SH-SY5Y (cell line): Measurements from ENCODE around the gene PRSS12.

Experiments used
- GATA2 ChIP-seq: IDR thresholded peaks from 2 replicates; pipeline ENCODE4 v1.6.1; 2011; ENCODE audit warnings: mild to moderate bottlenecking, low read depth, low read length
- GATA3 ChIP-seq: IDR thresholded peaks from 2 replicates; pipeline ENCODE4 v1.6.1; 2011; ENCODE audit warnings: low read depth, mild to moderate bottlenecking, low read length, moderate library complexity

PRSS12 gene, protein sequence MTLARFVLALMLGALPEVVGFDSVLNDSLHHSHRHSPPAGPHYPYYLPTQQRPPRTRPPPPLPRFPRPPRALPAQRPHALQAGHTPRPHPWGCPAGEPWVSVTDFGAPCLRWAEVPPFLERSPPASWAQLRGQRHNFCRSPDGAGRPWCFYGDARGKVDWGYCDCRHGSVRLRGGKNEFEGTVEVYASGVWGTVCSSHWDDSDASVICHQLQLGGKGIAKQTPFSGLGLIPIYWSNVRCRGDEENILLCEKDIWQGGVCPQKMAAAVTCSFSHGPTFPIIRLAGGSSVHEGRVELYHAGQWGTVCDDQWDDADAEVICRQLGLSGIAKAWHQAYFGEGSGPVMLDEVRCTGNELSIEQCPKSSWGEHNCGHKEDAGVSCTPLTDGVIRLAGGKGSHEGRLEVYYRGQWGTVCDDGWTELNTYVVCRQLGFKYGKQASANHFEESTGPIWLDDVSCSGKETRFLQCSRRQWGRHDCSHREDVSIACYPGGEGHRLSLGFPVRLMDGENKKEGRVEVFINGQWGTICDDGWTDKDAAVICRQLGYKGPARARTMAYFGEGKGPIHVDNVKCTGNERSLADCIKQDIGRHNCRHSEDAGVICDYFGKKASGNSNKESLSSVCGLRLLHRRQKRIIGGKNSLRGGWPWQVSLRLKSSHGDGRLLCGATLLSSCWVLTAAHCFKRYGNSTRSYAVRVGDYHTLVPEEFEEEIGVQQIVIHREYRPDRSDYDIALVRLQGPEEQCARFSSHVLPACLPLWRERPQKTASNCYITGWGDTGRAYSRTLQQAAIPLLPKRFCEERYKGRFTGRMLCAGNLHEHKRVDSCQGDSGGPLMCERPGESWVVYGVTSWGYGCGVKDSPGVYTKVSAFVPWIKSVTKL

DNA sequence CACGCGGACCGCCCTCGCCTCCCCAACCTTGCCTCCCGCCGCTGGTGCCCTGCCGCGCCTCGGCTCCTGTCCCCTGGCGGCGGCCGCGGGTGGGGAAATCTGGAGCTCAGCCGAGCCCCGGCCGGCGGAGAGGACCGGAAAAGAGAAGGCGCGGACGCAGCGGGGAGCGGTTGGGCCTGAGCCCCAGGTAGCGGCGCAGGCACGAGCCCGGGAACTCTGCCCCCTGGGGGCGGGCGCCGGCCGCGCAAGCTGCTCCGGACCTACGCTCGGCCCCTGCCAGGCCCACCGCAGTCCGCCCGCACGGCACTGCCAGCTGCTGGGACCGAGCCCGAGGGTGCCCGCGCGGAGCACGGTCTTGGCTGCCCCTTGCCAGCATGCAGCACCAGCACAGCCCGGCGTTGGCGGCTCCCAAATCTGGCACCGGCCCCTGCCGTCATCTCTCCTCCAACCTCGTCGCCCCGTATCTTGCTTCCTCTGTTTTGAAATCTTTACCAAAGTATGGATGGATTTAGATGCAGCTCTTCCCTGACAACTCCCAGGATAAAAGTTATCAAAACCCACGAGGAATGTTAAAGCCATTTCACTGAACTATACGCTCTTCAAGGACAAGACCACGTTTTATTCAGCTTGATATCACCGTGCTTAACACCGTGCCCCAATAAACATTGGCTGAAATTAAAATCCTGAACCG is at the start of gene PRSS12:
Gene PRSS12 (minus strand): TSS at position 161 of the 691 bp plus-strand sequence. CDS start 283 bp downstream, outside the sequence.
- TF ChIP-seq GATA2 = peak; percentile 22; the same call in 1 of the 2 replicates
- TF ChIP-seq GATA3 = no peak

DNA sequence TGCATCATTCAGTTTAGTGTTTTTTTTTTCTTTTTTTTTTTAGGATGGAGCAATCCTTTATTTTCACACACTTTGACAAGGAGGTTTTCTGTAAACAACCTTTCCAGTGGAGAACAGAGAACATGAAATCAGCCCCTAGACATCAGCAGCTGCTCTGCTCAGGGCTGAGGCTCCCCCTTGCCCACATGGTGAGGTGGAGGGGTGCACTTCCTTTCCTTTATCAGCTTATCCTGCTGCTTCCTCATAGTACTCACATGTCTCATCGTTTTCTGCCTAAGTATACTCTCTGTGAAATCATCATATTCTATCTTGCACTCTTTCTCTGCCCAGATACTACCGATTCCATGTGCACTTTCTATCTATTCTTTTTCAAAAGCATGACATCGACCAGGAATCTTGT is 47.6 kb upstream of the PRSS12 start:
- TF ChIP-seq GATA2 (no peak), GATA3 (no peak)

DNA sequence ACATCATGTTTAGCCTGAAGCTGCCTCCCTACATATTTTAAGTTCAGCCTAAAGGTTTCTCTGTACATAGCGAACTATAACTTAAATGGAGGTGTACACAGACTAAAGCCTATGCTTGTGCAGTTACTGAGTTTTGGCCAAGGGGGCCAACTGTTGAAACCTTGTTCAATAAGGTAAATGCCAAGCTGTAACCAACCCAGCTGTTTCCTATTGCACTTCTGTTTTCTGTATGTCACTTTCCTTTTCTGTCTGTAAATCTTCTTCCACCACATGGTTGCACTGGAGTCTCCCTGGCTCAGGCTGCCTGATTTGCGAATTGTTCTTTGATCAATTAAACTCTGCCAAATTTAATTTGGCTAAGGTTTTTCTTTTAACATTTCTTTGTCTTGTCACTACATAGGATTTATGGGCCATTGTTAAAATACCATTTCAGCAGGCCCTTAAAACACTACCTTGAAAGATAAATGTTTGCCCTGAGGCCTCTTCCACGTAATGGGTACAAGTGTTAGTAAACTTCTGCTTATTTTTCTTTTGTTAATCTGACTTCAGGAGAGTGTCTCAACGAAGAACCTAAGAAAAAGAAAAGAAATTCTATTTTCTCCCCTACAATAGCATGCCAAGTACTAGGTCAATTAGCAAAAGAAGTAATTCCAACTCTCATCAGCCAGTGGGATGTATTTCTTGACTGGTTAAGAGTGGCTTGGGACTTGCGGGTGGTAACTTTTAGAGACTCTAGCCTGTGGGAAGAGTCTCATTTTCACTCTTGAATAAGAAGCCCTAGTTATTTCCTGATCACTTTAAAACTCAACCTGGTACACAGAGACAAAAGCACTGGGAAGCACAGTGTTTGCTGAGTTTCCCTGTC is 45.7 kb upstream of the PRSS12 start:
- TF ChIP-seq GATA2 (no peak), GATA3 (no peak)

DNA sequence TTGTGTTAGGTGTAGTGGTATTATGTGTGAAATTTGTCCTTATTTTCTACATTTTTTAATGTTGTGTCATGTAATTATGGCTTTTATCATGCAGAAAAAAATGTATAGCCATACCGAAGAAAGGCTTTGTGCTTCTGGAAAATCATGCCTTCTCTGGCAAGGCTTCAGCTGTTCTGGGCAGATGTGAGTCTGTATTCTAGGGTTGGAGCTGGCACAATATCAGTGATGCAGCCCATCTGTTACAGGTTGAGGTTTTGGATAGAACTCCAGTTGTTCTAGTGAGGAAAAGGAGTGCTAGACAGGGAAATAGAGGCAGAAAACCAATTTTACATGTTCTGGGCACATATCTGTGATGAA is 44.8 kb upstream of the PRSS12 start:
- TF ChIP-seq GATA2 (no peak), GATA3 (no peak)

DNA sequence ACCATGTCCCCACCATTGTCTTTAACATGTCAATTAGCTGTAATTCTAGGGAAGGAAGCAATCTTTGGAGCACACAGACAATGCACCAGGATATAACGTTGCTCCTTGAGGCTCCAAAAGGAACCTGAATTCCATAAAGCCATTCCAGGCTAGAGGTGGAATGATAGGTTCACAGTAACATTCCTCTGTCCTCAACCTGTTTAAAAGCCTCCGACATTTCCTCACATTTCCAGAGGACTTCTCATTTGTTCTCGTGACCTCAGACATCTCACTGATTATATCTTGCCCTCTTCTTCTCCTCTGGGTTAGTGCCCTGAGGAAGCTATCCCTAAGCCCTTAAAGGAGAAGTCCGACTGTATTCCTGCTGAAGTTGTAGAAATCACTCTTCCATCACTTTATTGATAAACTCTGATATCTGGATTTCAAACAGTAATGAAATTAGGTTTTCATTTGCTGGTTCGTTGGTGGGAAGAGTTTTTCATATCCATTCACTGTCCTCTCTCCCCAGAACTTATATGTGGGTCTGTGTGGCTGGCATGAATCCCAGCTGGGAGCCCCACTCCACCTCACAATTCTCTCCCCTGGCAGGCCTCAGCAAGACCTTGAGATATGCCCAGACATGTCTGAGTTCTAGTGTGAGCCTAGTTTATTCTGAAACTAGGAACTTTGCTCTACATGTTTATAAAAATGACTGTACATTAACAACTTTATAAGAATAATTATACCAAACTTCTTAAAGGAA is 44.2 kb upstream of the PRSS12 start:
- no peak for TF ChIP-seq GATA2
- TF ChIP-seq GATA3 = no peak

DNA sequence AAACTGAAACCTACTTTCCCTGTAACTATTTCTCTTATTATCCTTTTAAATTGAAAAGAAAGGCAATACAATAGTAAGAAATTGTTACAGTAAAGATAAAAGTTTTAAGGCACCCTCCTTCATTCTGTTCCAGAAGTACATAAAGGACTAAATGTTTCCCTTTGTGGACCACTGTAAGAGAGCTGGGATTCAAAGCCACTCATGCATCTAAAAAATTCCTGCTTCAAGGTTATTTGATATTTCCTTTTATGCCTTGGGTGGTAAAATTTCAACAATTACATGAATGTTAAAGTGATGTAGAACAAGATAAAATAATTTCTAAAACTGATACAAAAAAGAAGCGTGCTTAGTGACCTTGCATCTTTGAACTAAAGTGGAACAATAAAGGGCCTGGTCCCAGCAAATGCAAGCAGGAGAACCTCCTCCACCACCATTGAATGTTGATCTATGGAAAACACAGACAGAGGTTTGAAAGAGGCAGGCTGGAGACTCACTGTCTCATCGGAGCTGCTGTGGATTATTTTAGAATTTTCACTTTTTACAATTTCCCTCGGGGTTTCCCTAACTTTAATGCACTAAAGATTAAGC is 42.3 kb upstream of the PRSS12 start:
- TF ChIP-seq GATA3 (no peak), GATA2 (no peak)

DNA sequence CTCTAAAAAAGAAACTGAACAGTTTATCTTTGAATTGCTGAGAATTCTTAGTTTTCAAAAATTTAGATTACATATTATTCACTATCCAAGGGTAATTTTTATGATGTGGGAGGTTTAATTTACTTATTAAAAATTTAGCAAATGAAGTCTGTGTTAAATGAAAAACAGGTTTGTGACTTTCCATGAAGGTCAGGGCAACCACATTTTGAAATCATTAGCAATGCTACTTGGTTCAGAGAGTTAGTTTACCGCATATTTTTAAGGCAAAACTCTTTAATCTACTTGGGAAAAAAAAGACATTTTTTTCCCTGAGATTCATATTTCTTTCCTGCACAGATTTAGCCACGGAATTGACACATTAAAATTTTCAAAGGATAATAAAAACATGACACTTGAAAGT is 37.3 kb upstream of the PRSS12 start:
- TF ChIP-seq GATA2 = no peak
- no peak for TF ChIP-seq GATA3

DNA sequence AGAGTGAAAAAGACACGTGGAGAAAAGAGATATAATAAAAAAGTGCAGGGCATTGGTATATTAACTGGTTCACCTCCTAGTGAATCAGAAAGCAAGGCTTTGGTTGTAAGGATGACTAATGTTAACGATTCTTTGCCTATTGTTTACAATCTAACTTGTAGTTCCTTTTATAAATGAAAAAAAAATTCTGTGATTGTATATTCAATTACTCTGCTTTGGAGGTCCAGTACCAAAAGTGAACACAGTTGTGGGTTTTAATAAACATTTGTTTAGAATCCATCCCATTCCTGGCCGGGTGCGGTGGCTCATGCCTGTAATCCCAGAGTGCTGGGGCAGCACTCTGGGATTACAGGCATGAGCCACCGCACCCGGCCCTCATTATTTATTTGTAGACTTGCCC is 36.9 kb upstream of the PRSS12 start:
- TF ChIP-seq GATA2 = no peak
- no peak for TF ChIP-seq GATA3

DNA sequence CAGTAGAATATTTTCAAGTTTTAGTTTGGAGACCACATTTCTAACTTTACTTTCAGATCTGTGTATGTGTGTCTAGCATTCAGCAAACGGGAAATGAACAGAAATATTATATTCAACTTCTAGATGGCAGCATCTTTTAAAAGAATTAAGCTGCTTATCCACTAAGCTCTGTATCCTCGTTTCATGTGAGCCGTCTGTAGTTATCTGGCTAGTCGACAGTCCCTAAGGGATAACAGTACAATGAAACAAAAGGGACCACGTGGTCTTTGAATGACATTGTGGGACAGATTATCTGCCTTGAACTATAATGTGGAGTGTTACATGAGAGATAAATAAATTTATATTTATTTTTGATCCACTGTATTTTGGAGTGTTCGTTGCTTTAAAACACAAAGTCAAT is 35.8 kb upstream of the PRSS12 start:
- TF ChIP-seq GATA2 = no peak
- no peak for TF ChIP-seq GATA3

DNA sequence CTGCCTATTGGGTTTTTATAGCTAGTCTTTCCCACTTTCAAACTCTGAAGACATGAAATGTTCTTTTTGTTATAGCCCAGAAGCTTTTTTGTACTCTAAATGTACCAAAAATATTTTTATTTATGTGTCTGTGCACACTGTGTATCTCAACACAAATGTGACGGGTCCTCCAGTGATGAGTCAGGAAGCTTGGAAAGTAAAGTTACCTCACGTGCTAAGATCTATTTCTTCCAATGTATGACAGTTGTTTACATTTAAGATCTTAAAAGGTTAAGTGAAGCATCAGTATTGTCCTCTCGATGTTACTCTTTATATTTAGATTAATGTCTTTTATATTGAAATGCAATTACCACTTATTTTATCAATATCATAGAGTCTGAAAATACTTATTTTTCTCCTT is 29.1 kb upstream of the PRSS12 start:
- TF ChIP-seq GATA2 (no peak), GATA3 (no peak)

DNA sequence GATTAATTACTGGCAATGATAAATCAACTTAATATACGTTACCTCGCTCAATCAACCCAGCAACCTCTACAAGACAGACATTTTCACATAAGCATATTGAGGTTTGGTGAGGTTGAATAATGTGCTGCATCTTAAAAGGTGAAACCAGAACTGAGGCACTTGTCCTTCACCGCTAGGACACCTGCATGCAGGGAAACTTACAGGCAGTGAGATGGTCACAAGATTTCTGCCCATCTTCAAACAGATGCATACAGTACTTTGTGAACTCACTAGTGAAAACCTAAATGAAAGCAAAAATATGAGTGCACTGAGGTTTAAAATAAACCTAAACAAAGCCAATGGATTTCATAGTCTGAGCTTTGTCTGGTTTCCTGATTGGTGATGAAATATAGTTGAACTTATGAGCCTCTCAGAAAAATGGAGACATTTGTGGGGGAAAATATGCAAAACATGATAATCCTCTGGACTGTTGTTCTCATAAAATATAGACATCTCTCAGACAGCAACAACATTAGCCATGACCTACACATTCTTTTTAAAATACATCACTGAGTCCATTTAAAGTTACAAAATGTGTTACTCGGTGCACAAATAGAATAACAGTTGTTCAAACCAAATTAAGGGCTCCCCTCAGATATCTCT is 20.9 kb upstream of the PRSS12 start:
- TF ChIP-seq GATA2 = no peak

DNA sequence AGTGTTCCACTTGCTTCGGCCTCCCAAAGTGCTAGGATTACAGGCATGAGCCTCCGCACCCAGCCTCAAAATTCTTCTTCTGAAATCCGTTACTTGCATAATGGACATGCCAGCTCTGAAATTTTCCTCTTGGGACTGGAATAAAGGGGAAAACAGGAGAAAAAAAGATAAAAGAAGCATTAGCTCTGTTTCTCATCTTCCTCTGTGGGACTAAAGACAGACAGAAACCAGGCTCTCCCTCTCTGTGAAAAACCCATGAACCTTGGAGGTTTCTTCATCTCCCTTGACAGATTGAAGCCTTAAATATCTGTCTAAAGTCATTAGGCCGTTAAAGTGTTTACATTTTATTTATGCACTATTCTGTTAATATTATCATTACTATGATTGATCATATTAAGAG is 19.4 kb upstream of the PRSS12 start:
- TF ChIP-seq GATA3 (no peak), GATA2 (no peak)
